BE2C (cell line): Measurements from ENCODE around the gene PIP4K2C.

Source experiments
- DNase-seq: peaks from one replicate; pipeline ENCODE4 v3.0.0-alpha.2; 2020
- H3K27me3 ChIP-seq: fragments of 250-450 bp; sonication (Bioruptor Pico); 2 replicates; pipeline ENCODE4 v1.5.1; 2020; ENCODE audit warnings: mild to moderate bottlenecking
- H3K36me3 ChIP-seq: fragments of 250-450 bp; sonication (Bioruptor Pico); 2 replicates; pipeline ENCODE4 v1.5.1; 2020; ENCODE audit warnings: mild to moderate bottlenecking
- H3K4me1 ChIP-seq: fragments of 250-450 bp; sonication (Bioruptor Pico); 2 replicates; pipeline ENCODE4 v1.5.1; 2020
- H3K4me3 ChIP-seq: 2 replicates; pipeline ENCODE4 v1.5.1; 2011; ENCODE audit warnings: low read depth, low read length
- H3K9me3 ChIP-seq: fragments of 250-450 bp; sonication (Bioruptor Pico); 2 replicates; pipeline ENCODE4 v1.5.1; 2020
- CTCF ChIP-seq: IDR thresholded peaks from 2 replicates; pipeline ENCODE4 v1.5.1; 2012; ENCODE audit warnings: mild to moderate bottlenecking, low read depth, low read length

PIP4K2C gene

GRCh38 chr12:57593187-57593586 is 2.2 kb downstream of the PIP4K2C start:
- Histone ChIP-seq H3K9me3 (no peaks in the 10 kb centered on the region), H3K4me3 (no peak overlapping the region), H3K36me3 (no peaks in the 10 kb centered on the region), H3K27me3 (no peaks in the 10 kb centered on the region), H3K4me1 (no peaks in the 10 kb centered on the region)
- TF ChIP-seq CTCF = no peak
- DNase-seq = no peak

GRCh38 chr12:57600395-57600794 is 9.4 kb downstream of the PIP4K2C start:
- TF ChIP-seq CTCF = no peak
- Histone ChIP-seq H3K4me3 (no peak overlapping the region), H3K27me3 (no peaks in the 10 kb centered on the region), H3K36me3 (no peaks in the 10 kb centered on the region), H3K9me3 (no peaks in the 10 kb centered on the region), H3K4me1 (peaks cover 4% of the 10 kb centered on the region; the same call in 1 of the 2 replicates)
- DNase-seq = no peak

GRCh38 chr12:57602544-57602943 is 11.6 kb downstream of the PIP4K2C start:
- no peak overlapping the region for H3K4me3 ChIP-seq
- no peaks in the 10 kb centered on the region for H3K36me3 ChIP-seq
- H3K9me3 ChIP-seq = no peaks in the 10 kb centered on the region
- no peak for DNase-seq
- no peak for TF ChIP-seq CTCF
- H3K4me1 ChIP-seq = peaks cover 7% of the 10 kb centered on the region; the same call in 1 of the 2 replicates
- H3K27me3 ChIP-seq = no peaks in the 10 kb centered on the region

- no peak for DNase-seq
- H3K4me3 ChIP-seq = no peak overlapping the region
- no peaks in the 10 kb centered on the region; the same call in 1 of the 2 replicates for H3K36me3 ChIP-seq
- no peaks in the 10 kb centered on the region for H3K9me3 ChIP-seq
- no peak for TF ChIP-seq CTCF
- peaks cover 7% of the 10 kb centered on the region; the same call in 1 of the 2 replicates for H3K4me1 ChIP-seq
- no peaks in the 10 kb centered on the region for H3K27me3 ChIP-seq
Observed at GRCh38 chr12:57603324-57603723, 12.3 kb downstream of the PIP4K2C start.

- no peak for DNase-seq
- H3K36me3 ChIP-seq = peaks cover 3% of the 10 kb centered on the region; the same call in 1 of the 2 replicates
Observed at GRCh38 chr12:57603815-57604453, 12.9 kb downstream of the PIP4K2C start.

More at GRCh38 chr12:57603815-57604453, 12.9 kb downstream of the PIP4K2C start:
- no peaks in the 10 kb centered on the region for H3K9me3 ChIP-seq
- peaks cover 7% of the 10 kb centered on the region; the same call in 1 of the 2 replicates for H3K4me1 ChIP-seq
- peak overlapping the region; percentile 92 for H3K4me3 ChIP-seq
- H3K27me3 ChIP-seq = no peaks in the 10 kb centered on the region
- no peak for TF ChIP-seq CTCF
